Ramos (cell line): ENCODE data around the gene LBX2.

ENCODE experiments used
- in situ Hi-C: fragments of 300-500 bp; cut with MboI; formaldehyde crosslinking; loops from one replicate; pipeline ENCODE4 v1.14.3; 2022; ENCODE audit warnings: low sequenced_read_pairs; ENCODE audit not compliant: unreplicated experiment

The LBX2 gene

GRCh38 chr2:74505448-74506246 lies 6.2 kb upstream of the LBX2 start:
- in situ Hi-C loops, result no loop called here

- in situ Hi-C loops, result no loop called here
These were observed 5.2 kb upstream of the LBX2 start for GRCh38 chr2:74504591-74504990.

DNA sequence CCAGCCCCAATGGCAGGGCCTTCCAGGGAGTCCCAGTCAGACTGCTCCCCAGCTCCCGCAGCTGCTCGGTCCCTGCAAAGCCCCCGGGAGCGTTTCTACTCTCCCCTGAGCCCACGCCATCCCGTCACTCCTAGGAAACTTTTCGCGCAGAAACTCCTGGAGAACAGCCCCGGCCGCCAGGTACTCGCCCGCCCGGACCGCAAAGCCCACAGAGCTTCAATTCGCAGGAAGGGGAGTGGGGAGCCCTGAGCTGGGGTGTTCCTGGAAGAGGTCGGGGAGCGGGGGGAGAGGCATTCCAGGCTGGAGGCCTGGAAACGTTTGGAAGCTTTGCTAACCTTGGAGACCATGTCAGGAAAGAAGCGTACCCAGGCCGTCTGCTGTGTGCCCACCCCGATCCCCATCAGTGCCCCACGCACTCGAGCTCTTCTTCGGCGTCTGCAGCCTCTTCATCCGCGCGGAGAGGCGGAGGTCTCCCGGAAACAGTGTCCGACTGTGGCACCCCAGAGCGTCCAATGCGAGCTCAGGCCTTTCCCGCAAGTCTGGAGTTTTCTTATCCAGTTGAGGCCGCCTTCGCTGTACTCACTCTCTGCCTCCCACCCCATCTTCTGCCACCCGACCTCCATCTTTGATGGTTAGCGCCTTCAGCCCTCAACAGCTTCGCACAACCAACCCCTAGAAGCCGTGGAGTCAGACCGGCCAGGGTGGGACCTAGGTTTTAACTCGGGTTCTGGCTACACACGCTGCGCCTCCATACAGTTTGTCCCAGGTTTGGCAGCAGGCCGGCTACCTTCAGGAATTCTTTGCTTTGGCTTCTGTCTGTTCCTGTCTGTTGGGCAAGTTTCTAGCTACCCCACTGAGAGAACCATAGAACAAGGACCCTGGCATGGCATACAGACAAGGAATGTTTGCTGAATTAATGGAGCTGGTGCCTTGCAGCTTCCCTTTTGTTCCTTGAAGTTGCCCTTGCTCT lies 4.4 kb upstream of the LBX2 start:
- in situ Hi-C loops, result no loop called here

- in situ Hi-C loops, result no loop called here
These were observed 3.5 kb upstream of the LBX2 start for GRCh38 chr2:74502720-74503505.

DNA sequence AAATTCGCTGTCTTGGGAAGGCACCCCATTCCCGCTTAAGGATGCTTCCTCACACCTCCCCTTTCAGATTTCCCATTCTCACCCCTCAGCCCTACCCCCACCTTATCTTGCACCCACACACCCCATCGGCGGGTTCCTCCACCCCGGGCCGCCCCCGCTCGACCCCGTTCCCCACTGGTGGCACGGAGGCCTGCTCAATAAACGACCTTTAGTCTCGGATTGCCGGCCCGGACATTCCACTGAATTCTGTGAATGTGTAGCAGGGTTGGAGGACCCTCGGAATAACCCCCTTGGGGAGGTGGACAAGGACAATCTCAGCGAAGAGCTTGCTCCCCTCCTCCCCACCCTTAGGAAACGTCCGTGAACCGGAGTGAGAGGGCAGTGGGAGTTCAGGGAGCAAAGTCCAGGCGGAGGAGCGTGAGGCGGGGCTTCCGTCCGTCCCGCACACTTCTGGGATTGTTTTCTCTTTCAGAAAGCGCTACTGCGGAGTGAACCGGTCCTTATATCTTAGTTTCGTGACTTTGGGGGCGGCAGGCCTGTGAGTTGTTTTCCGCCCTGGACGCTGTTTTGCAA lies 2.8 kb upstream of the LBX2 start:
- in situ Hi-C loops, result no loop called here

GRCh38 chr2:74501335-74502071 lies 2.1 kb upstream of the LBX2 start:
- in situ Hi-C loops, result no loop called here

GRCh38 chr2:74500578-74500946 lies 1.2 kb upstream of the LBX2 start:
- in situ Hi-C loops, result no loop called here

- in situ Hi-C loops, result no loop called here
These were observed 656 bp upstream of the LBX2 start for GRCh38 chr2:74499940-74500577.

DNA sequence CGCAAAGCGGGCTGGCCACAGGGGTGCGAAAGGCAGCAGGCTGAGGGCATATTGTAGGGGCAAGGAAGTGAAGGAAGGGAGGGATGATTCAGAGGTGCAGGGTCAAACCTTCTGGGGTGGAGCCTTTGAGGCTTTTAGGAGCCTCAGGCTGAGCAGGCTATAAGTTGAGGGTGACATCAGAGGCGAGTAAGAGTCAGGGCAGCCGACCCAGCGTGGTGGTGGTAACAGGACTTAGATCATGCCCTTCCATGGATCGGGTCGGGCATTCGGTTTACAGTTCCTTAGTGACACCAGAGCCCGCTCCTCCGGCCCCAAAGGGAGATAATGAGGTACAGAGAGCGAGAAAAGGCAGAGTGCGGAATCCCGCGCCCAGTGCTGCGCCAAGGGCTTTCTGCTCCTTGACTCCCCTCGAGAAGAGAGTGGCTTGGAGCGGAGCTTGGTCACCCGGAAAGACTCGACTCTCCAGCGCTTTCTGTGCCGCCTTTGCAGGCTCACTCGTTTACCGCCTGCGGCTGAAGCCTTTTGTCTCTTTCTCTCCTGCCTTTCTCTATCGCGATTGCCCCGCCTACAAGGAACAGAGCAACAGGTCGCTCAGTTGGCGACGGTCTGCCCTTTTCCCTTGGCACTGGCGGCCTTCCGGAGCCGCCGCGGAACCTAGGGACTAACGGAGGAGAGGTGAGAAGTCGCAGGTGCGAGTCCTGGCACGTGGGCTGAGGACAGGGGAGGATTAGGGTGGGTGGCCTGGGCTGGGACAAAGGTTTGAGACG lies 720 bp downstream of the LBX2 start:
- in situ Hi-C loops, result no loop called here

DNA sequence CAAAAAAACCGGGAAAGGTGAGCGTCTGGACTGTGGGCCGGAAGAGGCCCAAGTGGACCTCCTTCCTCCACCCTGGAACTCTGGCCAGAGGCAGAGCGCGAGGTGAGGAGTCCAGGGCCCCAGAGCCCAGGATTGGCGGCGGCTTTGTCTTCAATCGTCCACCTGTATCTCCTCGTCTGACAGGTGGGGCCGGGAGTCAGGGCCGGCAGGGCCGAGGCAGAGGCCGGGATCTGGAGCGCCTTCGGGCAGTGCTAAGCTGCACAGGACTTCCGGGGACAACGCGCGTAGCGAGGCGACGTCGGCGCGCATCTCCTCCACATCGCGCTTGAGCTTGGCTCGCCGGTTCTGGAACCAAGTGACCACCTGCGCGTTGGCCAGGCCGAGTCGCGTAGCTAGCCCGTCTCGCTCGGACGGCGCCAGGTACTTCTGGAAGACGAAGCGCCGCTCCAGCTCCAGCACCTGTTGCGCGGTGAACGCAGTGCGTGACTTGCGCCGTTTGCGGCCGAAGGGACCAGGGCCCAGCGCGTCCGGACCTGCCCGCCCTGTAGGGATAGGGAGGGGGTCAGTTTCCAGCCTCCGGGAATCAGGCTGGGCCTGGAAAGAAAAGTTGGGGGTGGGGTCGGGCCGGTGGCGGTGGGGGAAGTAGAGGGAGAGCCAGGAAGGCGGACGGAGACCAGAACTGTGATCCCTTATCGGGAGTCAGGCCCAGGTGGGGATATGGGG lies 1.5 kb downstream of the LBX2 start:
- in situ Hi-C loops, result no loop called here

GRCh38 chr2:74496997-74497776 lies 2.2 kb downstream of the LBX2 start:
- in situ Hi-C loops, result no loop called here

- in situ Hi-C loops, result no loop called here
These were observed 4.0 kb downstream of the LBX2 start for GRCh38 chr2:74495440-74495839.

- in situ Hi-C loops, result no loop called here
These were observed 5.9 kb downstream of the LBX2 start for GRCh38 chr2:74493546-74493945.

DNA sequence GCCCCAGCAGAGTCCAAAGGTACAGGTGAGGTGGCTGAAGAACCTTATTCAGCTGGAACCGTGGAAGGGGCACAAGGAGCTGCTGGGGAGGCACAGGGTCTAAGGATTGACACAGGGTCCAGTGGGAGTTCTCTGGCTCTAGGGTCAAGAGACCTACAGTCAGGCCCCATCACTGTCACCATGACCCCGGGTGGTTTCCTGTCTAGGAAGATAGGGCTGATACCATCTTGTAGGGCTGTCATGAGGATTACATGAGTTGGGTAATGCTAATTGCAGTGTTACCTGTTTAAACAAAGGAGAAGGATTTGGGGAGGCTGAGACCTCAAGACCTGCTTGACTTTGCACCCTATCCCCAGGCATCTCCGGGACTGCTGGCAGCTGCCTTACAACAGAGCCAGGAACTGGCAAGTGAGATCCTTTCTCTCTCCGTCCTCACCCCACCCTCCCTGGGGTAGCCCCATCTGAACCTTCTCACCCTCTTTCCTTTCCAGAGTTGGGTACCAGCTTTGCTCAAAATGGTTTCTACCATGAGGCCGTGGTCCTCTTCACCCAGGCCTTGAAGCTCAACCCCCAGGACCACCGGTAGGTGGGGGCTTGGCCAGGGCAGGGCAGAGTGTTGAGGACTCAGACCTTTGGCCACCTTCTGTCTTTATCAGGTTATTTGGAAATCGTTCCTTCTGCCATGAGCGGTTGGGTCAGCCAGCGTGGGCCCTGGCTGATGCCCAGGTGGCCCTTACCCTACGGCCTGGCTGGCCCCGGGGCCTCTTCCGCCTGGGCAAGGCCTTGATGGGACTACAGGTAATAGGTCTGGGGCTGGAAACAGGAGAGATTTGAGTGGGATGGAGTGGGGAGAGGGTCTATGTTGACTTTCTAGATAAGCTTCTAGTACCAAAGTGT lies 7.5 kb downstream of the LBX2 start:
- in situ Hi-C loops, result no loop called here

- in situ Hi-C loops, result no loop called here
These were observed 9.5 kb downstream of the LBX2 start for GRCh38 chr2:74489906-74490305.
